Endothelial cell of umbilical vein (primary cell): Measurements from ENCODE around the gene MXI1. TPM values are rescaled to one million over a fixed set of nuclear protein-coding genes. Genes with fewer than 3 reads are reported as not detected.

Source experiments
- BruUV-seq: library from RNA; stranded (reverse); fragments of 400-500 nt; replicated peaks from 2 replicates; lab custom pipeline; 2021; lab: Mats Ljungman, UMichigan
- CTCF ChIA-PET: fragments of 300-600, 350-600 bp; sonication (Branson Sonifier 250); formaldehyde crosslinking; loops from one replicate; lab custom pipeline; 2021; ENCODE audit warnings: antibody characterized with exemption, inconsistent platforms; lab: Charles Lee
- POLR2A ChIA-PET: fragments of 300-600, 350-600 bp; sonication (Branson Sonifier 250); formaldehyde crosslinking; loops from one replicate; lab custom pipeline; 2021; ENCODE audit warnings: antibody characterized with exemption, inconsistent platforms; lab: Charles Lee
- DNase-seq: peaks from one replicate; pipeline ENCODE4 v3.0.0-alpha.2; 2011; ENCODE audit warnings: low read depth, low spot score
- FAIRE-seq: peaks from 2 replicates; lab custom pipeline; 2011; peaks lifted over from hg19 to GRCh38; lab: Jason Lieb, UNC
- H2AFZ ChIP-seq: 2 replicates; pipeline ENCODE4 v1.6.0; 2012; ENCODE audit warnings: low read depth, low read length, control low read depth, inconsistent platforms
- H3K27ac ChIP-seq: 2 replicates; pipeline ENCODE4 v1.5.1; 2011; ENCODE audit warnings: low read depth, mild to moderate bottlenecking, control low read depth, low read length, moderate library complexity; ENCODE audit not compliant: insufficient read depth
- H3K27me3 ChIP-seq, 2 experiments: 2 replicates each; pipeline versions ENCODE4 v1.6.0 to v1.6.1; 2011; ENCODE audit warnings: low read length in 2 of 2, mixed read lengths in 1 of 2; ENCODE audit not compliant: control insufficient read depth in 2 of 2, insufficient read depth in 2 of 2
- H3K36me3 ChIP-seq, 2 experiments: 2 replicates in 1 of 2; 3 replicates in 1 of 2; pipeline ENCODE4 v1.5.1; 2011; ENCODE audit warnings: low read length in 2 of 2, mild to moderate bottlenecking in 1 of 2, moderate library complexity in 1 of 2; ENCODE audit not compliant: control insufficient read depth in 2 of 2, insufficient read depth in 2 of 2; ENCODE audit errors: extremely low read depth in 1 of 2
- H3K4me1 ChIP-seq: 3 replicates; pipeline ENCODE4 v1.5.1; 2011; ENCODE audit warnings: mild to moderate bottlenecking, low read length; ENCODE audit not compliant: control insufficient read depth, insufficient read depth; ENCODE audit errors: extremely low read depth
- H3K4me2 ChIP-seq: 2 replicates; pipeline ENCODE4 v1.6.1; 2011; ENCODE audit warnings: low read length, control low read depth, mixed read lengths; ENCODE audit not compliant: insufficient read depth
- H3K4me3 ChIP-seq, 3 experiments: fragments of 200-600 bp in 1 of 3; sonication (generic), shearing (Covaris generic) in 1 of 3; replicated peaks in 1 of 3; 2 replicates each; pipeline ENCODE4 v1.5.1; 2011 to 2016; ENCODE audit warnings: control low read depth in 3 of 3, low read length in 3 of 3, mild to moderate bottlenecking in 2 of 3, inconsistent platforms in 1 of 3, low read depth in 1 of 3, moderate library complexity in 1 of 3; ENCODE audit not compliant: insufficient read depth in 1 of 3
- H3K79me2 ChIP-seq: 2 replicates; pipeline ENCODE4 v1.6.0; 2012; ENCODE audit warnings: low read length, inconsistent platforms; ENCODE audit not compliant: control insufficient read depth, insufficient read depth
- H3K9ac ChIP-seq: replicated peaks from 2 replicates; pipeline ENCODE3; 2011; ENCODE audit warnings: low read length, control low read depth; ENCODE audit not compliant: insufficient read depth; ENCODE audit errors: extremely low read depth
- H3K9me1 ChIP-seq: replicated peaks from 3 replicates; pipeline ENCODE4 v1.6.0; 2011; ENCODE audit warnings: mild to moderate bottlenecking, low read length; ENCODE audit not compliant: control insufficient read depth, insufficient read depth; ENCODE audit errors: extremely low read depth
- H3K9me3 ChIP-seq: replicated peaks from 2 replicates; pipeline ENCODE4 v1.5.1; 2012; ENCODE audit warnings: low read length, inconsistent platforms; ENCODE audit not compliant: control insufficient read depth, insufficient read depth
- H4K20me1 ChIP-seq: replicated peaks from 2 replicates; pipeline ENCODE3; 2011; ENCODE audit warnings: mild to moderate bottlenecking, low read length; ENCODE audit not compliant: control insufficient read depth, insufficient read depth; ENCODE audit errors: extremely low read depth
- CTCF ChIP-seq, 2 donors: IDR thresholded peaks; 1 replicate in 1 of 2; 2 replicates in 1 of 2; pipeline ENCODE4 v1.5.1; 2011; ENCODE audit warnings: low read length in 2 of 2, mild to moderate bottlenecking in 2 of 2, moderate library complexity in 2 of 2, control low read depth in 1 of 2, inconsistent platforms in 1 of 2, low read depth in 1 of 2; ENCODE audit not compliant: insufficient read depth in 1 of 2; ENCODE audit errors: extremely low read depth in 1 of 2
- EZH2 ChIP-seq: IDR thresholded peaks from 2 replicates; pipeline ENCODE4 v1.6.1; 2012; ENCODE audit warnings: borderline replicate concordance, low read depth, mild to moderate bottlenecking, moderate library complexity, low read length, inconsistent platforms; ENCODE audit not compliant: severe bottlenecking
- FOS ChIP-seq: IDR thresholded peaks from 2 replicates; pipeline ENCODE4 v1.6.1; 2011; ENCODE audit warnings: mild to moderate bottlenecking, low read length, moderate library complexity, borderline replicate concordance; ENCODE audit not compliant: insufficient read depth
- GATA2 ChIP-seq: IDR thresholded peaks from 2 replicates; pipeline ENCODE4 v1.7.0; 2011; ENCODE audit warnings: low read depth, mild to moderate bottlenecking, moderate library complexity, mixed read lengths, low read length; ENCODE audit not compliant: insufficient read length, insufficient read depth
- JUN ChIP-seq: IDR thresholded peaks from 2 replicates; pipeline ENCODE4 v1.6.1; 2011; ENCODE audit warnings: borderline replicate concordance, low read depth; ENCODE audit not compliant: insufficient read length, insufficient read depth
- MAX ChIP-seq: IDR thresholded peaks from 2 replicates; pipeline ENCODE4 v1.6.1; 2011; ENCODE audit not compliant: insufficient read depth, insufficient read length
- MYC ChIP-seq: IDR thresholded peaks from one replicate; pipeline ENCODE4 v1.6.1; 2011; ENCODE audit warnings: mild to moderate bottlenecking, low read depth, low read length
- POLR2A ChIP-seq: IDR thresholded peaks from 2 replicates; pipeline ENCODE4 v1.6.1; 2012; ENCODE audit warnings: low read depth, mild to moderate bottlenecking, control low read depth, low read length
- POLR2AphosphoS5 ChIP-seq: IDR thresholded peaks from 2 replicates; pipeline ENCODE4 v1.6.1; 2012; ENCODE audit warnings: low read depth, mild to moderate bottlenecking, control low read depth, low read length, moderate library complexity; ENCODE audit not compliant: insufficient read depth
- dilution Hi-C: fragments of 300-500 bp; cut with MboI; formaldehyde crosslinking; loops from one replicate; pipeline ENCODE4 v1.15.0; 2019; ENCODE audit warnings: low sequenced_read_pairs; ENCODE audit not compliant: extremely low pct_ligation_motif_present
- intact Hi-C: fragments of 100-400 bp; cut with micrococcal nuclease; formaldehyde crosslinking; loops from one replicate; pipeline ENCODE4 v1.10.0; 2022
- polyA plus RNA-seq, 4 experiments: library from polyadenylated mRNA; depleted of rRNA in 3 of 4; stranded (reverse) in 3 of 4; unstranded in 1 of 4; fragments of >200 nt; gene quantifications; 2 replicates each; pipeline versions ENCODE4 v1.2.1 to v1.2.3, GENCODE V29; 2011 to 2012; ENCODE audit warnings: missing spikeins in 1 of 4
- total RNA-seq: library from RNA; stranded (reverse); gene quantifications from 2 replicates; pipeline ENCODE4 v1.2.3, GENCODE V29; 2021

MXI1 gene
- total and polyA plus RNA-seq, 2 donors (not counting 3 experiments of a cell fraction or from before 2014, with no cell fraction given) = 2.7 to 8.5 TPM

- Histone ChIP-seq H2AFZ (no peak overlapping the region), H3K9me1 (no peaks in the 10 kb centered on the region), H3K27me3 (no peaks in the 10 kb centered on the region), H3K9me3 (no peaks in the 10 kb centered on the region), H3K79me2 (no peaks in the 10 kb centered on the region), H3K4me2 (no peak overlapping the region), H4K20me1 (no peaks in the 10 kb centered on the region), H3K27ac (no peak overlapping the region), H3K9ac (no peak overlapping the region), H3K36me3 (no peaks in the 10 kb centered on the region), H3K4me1 (no peaks in the 10 kb centered on the region), H3K4me3 (no peak overlapping the region)
- FAIRE-seq (no peak), DNase-seq (no peak)
- dilution Hi-C loops = no loop called here
- TF ChIP-seq FOS (no peak), GATA2 (no peak), MYC (no peak), MAX (no peak), CTCF (IDR thresholded peaks at IDR 0.05; ENCODE audit: extremely low read depth in 1 of 2, insufficient read depth in 1 of 2, low read depth in 1 of 2, low read length in 2 of 2) (no peak), EZH2 (no peak), POLR2AphosphoS5 (no peak), POLR2A (no peak), JUN (no peak)
- BruUV-seq = no TSS peak
- intact Hi-C loops = no loop called here
- CTCF ChIA-PET = interaction anchor here (0.6 kb wide), 1 partner anchor 122 kb away, joined by 3 read pairs; no protein-coding TSS in a partner anchor
- POLR2A ChIA-PET = no interaction called here
Observed at GRCh38 chr10:110263164-110263563, 55.8 kb downstream of the MXI1 start.
